ENCODE results near the gene CELSR2. TPM values are rescaled to one million over a fixed set of nuclear protein-coding genes. Genes with fewer than 3 reads are reported as not detected.

Gene CELSR2
- total RNA-seq, 3 donors from 2014 or later = 1.3 to 19.5 (median 13.8) TPM

- TF ChIP-seq POLR2A (IDR thresholded peaks at IDR 0.05) (no peak), POLR2AphosphoS5 (IDR thresholded peaks at IDR 0.05) (no peak), CTCF (IDR thresholded peaks at IDR 0.05) (no peak)
- no peaks in the 10 kb centered on the region for H3K27me3 ChIP-seq
- intact Hi-C loops (cut with DNase I; ENCODE audit: low total_unique reads) = no loop called here
- H3K36me3 ChIP-seq = no peaks in the 10 kb centered on the region
- H3K27ac ChIP-seq = peak overlapping the region in 1 of 2 donors; percentile 12
- no peak for DNase-seq (ENCODE audit: low spot score in 2 of 2)
- H3K4me1 ChIP-seq = no peaks in the 10 kb centered on the region
- no peaks in the 10 kb centered on the region for H3K9me3 ChIP-seq
- no peak overlapping the region for H3K4me3 ChIP-seq
Observed at GRCh38 chr1:109247401-109248365, 1.7 kb upstream of the CELSR2 start.

GRCh38 chr1:109248444-109248796 lies 919 bp upstream of the CELSR2 start:
- no peaks in the 10 kb centered on the region for H3K36me3 ChIP-seq
- H3K27ac ChIP-seq = peak overlapping the region in 1 of 2 donors; percentile 76
- no peak overlapping the region for H3K4me3 ChIP-seq
- intact Hi-C loops (cut with DNase I; ENCODE audit: low total_unique reads) = no loop called here
- DNase-seq (ENCODE audit: low spot score in 2 of 2) = no peak
- no peaks in the 10 kb centered on the region for H3K4me1 ChIP-seq
- H3K27me3 ChIP-seq = no peaks in the 10 kb centered on the region
- no peak for TF ChIP-seq POLR2AphosphoS5 (IDR thresholded peaks at IDR 0.05)
- TF ChIP-seq POLR2A (IDR thresholded peaks at IDR 0.05) = no peak
- no peak for TF ChIP-seq CTCF (IDR thresholded peaks at IDR 0.05)
- H3K9me3 ChIP-seq = no peaks in the 10 kb centered on the region

- H3K27ac ChIP-seq = peak overlapping the region; percentile 40 to 76
- DNase-seq (ENCODE audit: low spot score in 2 of 2) = no peak
- H3K9me3 ChIP-seq = no peaks in the 10 kb centered on the region
- H3K36me3 ChIP-seq = no peaks in the 10 kb centered on the region
- TF ChIP-seq POLR2A (IDR thresholded peaks at IDR 0.05) = no peak
- no peak for TF ChIP-seq POLR2AphosphoS5 (IDR thresholded peaks at IDR 0.05)
- no peak for TF ChIP-seq CTCF (IDR thresholded peaks at IDR 0.05)
- peaks cover 6 to 9% of the 10 kb centered on the region in 2 donors for H3K4me1 ChIP-seq
- intact Hi-C loops (cut with DNase I; ENCODE audit: low total_unique reads) = no loop called here
- H3K27me3 ChIP-seq = no peaks in the 10 kb centered on the region
- H3K4me3 ChIP-seq = peak overlapping the region; percentile 45 to 94 (median 74)
Observed at GRCh38 chr1:109249654-109250401, 489 bp downstream of the CELSR2 start.

GRCh38 chr1:109250454-109251276 lies 1.3 kb downstream of the CELSR2 start:
- Histone ChIP-seq H3K27me3 (no peaks in the 10 kb centered on the region), H3K9me3 (no peaks in the 10 kb centered on the region), H3K36me3 (no peaks in the 10 kb centered on the region), H3K4me1 (peaks cover 6 to 9% of the 10 kb centered on the region in 2 donors), H3K27ac (peak overlapping the region in 1 of 2 donors; percentile 5), H3K4me3 (peak overlapping the region in 2 of 3 donors; percentile 74 to 94)
- DNase-seq (ENCODE audit: low spot score in 2 of 2) = no peak
- intact Hi-C loops (cut with DNase I; ENCODE audit: low total_unique reads) = no loop called here
- no peak for TF ChIP-seq POLR2A (IDR thresholded peaks at IDR 0.05)
- no peak for TF ChIP-seq POLR2AphosphoS5 (IDR thresholded peaks at IDR 0.05)
- TF ChIP-seq CTCF (IDR thresholded peaks at IDR 0.05) = no peak

Data from breast epithelium (tissue), 4 donors.